ENCODE data around the gene MTHFD1L.
A peak's percentile ranks its signal among the peaks of the same experiment; 100 is the strongest.
"Not testable (repeated sequence)": the region's sequence is repeated elsewhere in the genome, so short reads cannot be mapped to it uniquely, and the experiment has no call there.

MTHFD1L gene

DNA sequence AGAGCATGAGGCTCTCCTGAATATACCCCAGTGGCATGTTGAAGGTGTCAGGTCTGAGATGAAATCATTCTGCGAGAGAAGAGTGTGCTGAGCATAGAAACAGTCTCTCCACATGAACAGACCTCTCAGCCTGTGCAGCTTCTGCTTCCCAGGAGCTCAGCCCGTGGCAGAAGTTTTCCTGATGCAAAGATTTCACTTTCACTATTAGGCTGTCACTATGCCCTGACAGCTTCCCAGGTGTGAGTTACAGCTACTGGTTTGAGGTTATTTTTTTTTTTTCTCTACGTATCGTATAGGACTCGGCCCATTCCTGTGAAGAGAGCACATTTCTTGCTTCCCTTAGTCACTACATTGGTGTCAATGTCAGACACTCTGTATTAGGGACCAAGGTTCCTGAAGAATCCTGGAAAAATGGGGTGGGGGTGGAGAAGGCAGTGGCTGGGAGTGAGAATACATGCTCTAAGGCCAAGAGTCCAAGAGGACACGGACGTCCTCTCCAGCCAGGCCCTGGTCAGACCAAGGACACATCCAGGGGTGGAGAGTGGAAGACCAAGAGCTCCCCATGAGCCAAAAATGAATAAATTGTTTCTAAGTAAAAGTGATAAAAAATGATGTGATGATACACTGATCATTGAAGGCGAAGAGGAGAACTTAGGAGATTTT, 253.1 kb downstream of the MTHFD1L start:
- CTCF ChIA-PET: interaction anchor here (0.6 kb wide), 1 partner anchor 206 kb away, joined by 4 read pairs; no protein-coding TSS in a partner anchor

GRCh38 chr6:151119823-151120524, 254.5 kb downstream of the MTHFD1L start:
- TF ChIP-seq PKNOX1 (IDR thresholded peaks at IDR 0.05) (peak; percentile 81), SUZ12 (IDR thresholded peaks at IDR 0.05) (no peak)
- POLR2A ChIA-PET: no interaction called here
- CTCF ChIA-PET: interaction anchor here (1.1 kb wide), 1 partner anchor 205 kb away, joined by 5 read pairs; no protein-coding TSS in a partner anchor
- DNase-seq (ENCODE audit: extremely low spot score): peak; percentile 44

More for the DNA sequence above, 253.1 kb downstream of the MTHFD1L start:
- POLR2A ChIA-PET: no interaction called here
- TF ChIP-seq BHLHE40 (IDR thresholded peaks at IDR 0.05; ENCODE audit: borderline replicate concordance) (no peak), ELF4 (IDR thresholded peaks at IDR 0.05) (no peak), L3MBTL2 (conservative IDR thresholded peaks at IDR 0.05) (no peak), ZNF384 (IDR thresholded peaks at IDR 0.05) (no peak), FOXM1 (IDR thresholded peaks at IDR 0.05; ENCODE audit: borderline replicate concordance) (no peak)
- no peak for DNase-seq (ENCODE audit: extremely low spot score)

- ChIA-PET POLR2A (no interaction called here), CTCF (interaction anchor here (0.8 kb wide), 1 partner anchor 211 kb away, joined by 3 read pairs; no protein-coding TSS in a partner anchor)
- TF ChIP-seq FOXM1 (IDR thresholded peaks at IDR 0.05; ENCODE audit: borderline replicate concordance) (no peak), HDGF (IDR thresholded peaks at IDR 0.05; ENCODE audit: borderline replicate concordance) (no peak), FOXK2 (IDR thresholded peaks at IDR 0.05) (no peak), ELF4 (IDR thresholded peaks at IDR 0.05) (no peak), CTBP1 (IDR thresholded peaks at IDR 0.05; ENCODE audit: borderline replicate concordance) (no peak), ARNT (IDR thresholded peaks at IDR 0.05) (no peak), NFRKB (IDR thresholded peaks at IDR 0.05) (no peak)
- DNase-seq (ENCODE audit: extremely low spot score): no peak
Observed at GRCh38 chr6:151121900-151122299, 256.4 kb downstream of the MTHFD1L start.

- DNase-seq (ENCODE audit: extremely low spot score); CTCF ChIA-PET: not testable (repeated sequence)
- POLR2A ChIA-PET: interaction anchor here (0.6 kb wide), 1 partner anchor 74 kb away, joined by 3 read pairs; no protein-coding TSS in a partner anchor
Observed at GRCh38 chr6:151123641-151124040, 258.1 kb downstream of the MTHFD1L start.

GRCh38 chr6:151125242-151125641, 259.7 kb downstream of the MTHFD1L start:
- DNase-seq (ENCODE audit: extremely low spot score); POLR2A ChIA-PET; CTCF ChIA-PET: not testable (repeated sequence)

DNA sequence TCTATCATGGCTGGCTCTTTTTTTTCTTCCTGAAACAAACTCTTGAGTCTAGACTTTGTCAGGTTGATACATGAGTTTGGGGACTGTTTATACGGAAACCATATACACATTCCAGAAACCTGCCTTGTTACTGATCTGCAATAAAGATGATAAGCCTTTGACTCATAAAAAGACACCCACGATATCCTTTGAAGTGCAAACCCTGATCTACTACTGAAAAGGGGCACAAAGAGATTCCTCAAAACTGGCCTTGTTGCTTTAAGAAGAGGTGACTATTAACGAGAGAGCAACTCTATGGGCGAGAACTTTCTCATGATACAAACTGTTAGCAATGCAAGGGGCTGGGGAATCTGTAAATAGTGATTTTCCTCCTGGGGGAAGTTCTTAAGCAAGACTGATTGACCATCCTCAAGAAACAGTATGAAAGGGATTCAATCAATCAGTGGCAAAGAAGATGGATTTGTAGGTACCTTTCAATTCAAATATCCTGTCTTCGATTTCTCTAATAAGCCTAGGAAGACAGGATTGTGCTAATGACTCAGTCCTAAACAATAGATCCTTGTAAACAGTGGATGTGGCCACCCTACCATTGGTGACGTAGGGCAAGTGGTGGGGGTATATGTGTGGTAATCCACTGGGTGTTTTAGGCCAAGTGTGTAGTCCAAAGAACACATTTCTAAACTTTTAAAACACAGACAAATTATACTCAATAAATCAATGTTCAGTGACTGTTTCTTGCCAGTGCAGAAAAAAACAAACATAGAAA, 260.3 kb downstream of the MTHFD1L start:
- DNase-seq (ENCODE audit: extremely low spot score); CTCF ChIA-PET; POLR2A ChIA-PET: not testable (repeated sequence)

DNA sequence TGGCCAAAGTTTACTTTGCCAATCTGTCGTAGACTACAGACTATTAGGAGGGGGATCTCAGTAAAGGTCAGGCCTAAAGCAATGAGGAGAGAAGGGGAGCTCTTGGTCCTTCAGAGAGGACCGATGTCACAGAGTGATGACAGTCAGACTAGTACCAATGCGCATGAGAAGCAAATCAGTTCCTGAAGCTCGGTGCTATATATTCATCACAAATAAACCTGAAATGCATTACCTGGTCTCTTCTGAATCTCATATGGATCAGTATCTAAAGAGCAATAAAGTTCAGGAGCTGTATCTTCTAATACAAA, 260.9 kb downstream of the MTHFD1L start:
- CTCF ChIA-PET; DNase-seq (ENCODE audit: extremely low spot score); POLR2A ChIA-PET: not testable (repeated sequence)

GRCh38 chr6:151127133-151127798, 261.8 kb downstream of the MTHFD1L start:
- DNase-seq (ENCODE audit: extremely low spot score); POLR2A ChIA-PET; CTCF ChIA-PET: not testable (repeated sequence)

GRCh38 chr6:151128763-151129370, 263.4 kb downstream of the MTHFD1L start:
- CTCF ChIA-PET: no interaction called here
- no peak for DNase-seq (ENCODE audit: extremely low spot score)
- POLR2A ChIA-PET: no interaction called here
- TF ChIP-seq SUZ12 (IDR thresholded peaks at IDR 0.05): no peak
- TF ChIP-seq NFRKB (IDR thresholded peaks at IDR 0.05): no peak
- no peak for TF ChIP-seq HDGF (IDR thresholded peaks at IDR 0.05; ENCODE audit: borderline replicate concordance)
- TF ChIP-seq TARDBP (IDR thresholded peaks at IDR 0.05): no peak
- no peak for TF ChIP-seq ELF4 (IDR thresholded peaks at IDR 0.05)
- no peak for TF ChIP-seq ZNF384 (IDR thresholded peaks at IDR 0.05)
- no peak for TF ChIP-seq PKNOX1 (IDR thresholded peaks at IDR 0.05)
- no peak for TF ChIP-seq ARNT (IDR thresholded peaks at IDR 0.05)
- TF ChIP-seq FOXA1 (IDR thresholded peaks at IDR 0.05): no peak
- no peak for TF ChIP-seq SP1 (IDR thresholded peaks at IDR 0.05)
- no peak for TF ChIP-seq L3MBTL2 (conservative IDR thresholded peaks at IDR 0.05)
- TF ChIP-seq LEF1 (IDR thresholded peaks at IDR 0.05; ENCODE audit: borderline replicate concordance): no peak
- TF ChIP-seq FOXM1 (IDR thresholded peaks at IDR 0.05; ENCODE audit: borderline replicate concordance): no peak
- TF ChIP-seq CTBP1 (IDR thresholded peaks at IDR 0.05; ENCODE audit: borderline replicate concordance): no peak
